Transverse colon (tissue), 3 donors: ENCODE data around the gene EVI5.

Experiments used
- EP300 ChIP-seq: sonication (generic); formaldehyde crosslinking; IDR thresholded peaks from one replicate; pipeline ENCODE4 v1.6.1; 2017; ENCODE audit warnings: antibody characterized with exemption, low read depth
- TF ChIP-seq, protein P1 (sequence below), 5 experiments: fragments of 200-600 bp in 3 of 5; fragments of 450-650 bp in 2 of 5; sonication (generic) in 3 of 5; IDR thresholded peaks; 1 replicate in 2 of 5; 2 replicates in 3 of 5; pipeline ENCODE4 v1.5.1; 2016 to 2017; ENCODE audit warnings: antibody characterized with exemption in 5 of 5, inconsistent platforms in 3 of 5, mild to moderate bottlenecking in 2 of 5, moderate library complexity in 1 of 5

DNA sequence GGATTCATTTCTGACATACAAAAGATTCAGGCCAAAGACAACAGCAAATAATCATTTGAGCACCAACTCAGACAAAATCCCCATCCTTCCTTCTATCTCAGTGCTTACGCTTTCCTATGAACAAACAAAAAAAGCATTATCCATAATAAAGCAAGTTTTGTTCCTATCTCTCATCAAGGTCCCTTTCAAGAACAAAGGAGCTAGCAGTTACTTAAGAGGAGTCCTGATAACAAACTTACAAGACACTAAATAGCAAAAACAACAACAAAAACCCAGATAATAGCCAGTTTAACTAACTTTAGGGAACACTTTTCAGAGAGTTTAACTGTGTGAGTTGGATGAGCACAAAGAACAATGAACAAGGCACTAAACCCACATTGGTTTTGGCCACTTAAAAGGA, 10.5 kb downstream of the EVI5 start:
- no peak for TF ChIP-seq EP300
- TF ChIP-seq, protein P1, sequence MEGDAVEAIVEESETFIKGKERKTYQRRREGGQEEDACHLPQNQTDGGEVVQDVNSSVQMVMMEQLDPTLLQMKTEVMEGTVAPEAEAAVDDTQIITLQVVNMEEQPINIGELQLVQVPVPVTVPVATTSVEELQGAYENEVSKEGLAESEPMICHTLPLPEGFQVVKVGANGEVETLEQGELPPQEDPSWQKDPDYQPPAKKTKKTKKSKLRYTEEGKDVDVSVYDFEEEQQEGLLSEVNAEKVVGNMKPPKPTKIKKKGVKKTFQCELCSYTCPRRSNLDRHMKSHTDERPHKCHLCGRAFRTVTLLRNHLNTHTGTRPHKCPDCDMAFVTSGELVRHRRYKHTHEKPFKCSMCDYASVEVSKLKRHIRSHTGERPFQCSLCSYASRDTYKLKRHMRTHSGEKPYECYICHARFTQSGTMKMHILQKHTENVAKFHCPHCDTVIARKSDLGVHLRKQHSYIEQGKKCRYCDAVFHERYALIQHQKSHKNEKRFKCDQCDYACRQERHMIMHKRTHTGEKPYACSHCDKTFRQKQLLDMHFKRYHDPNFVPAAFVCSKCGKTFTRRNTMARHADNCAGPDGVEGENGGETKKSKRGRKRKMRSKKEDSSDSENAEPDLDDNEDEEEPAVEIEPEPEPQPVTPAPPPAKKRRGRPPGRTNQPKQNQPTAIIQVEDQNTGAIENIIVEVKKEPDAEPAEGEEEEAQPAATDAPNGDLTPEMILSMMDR (IDR thresholded peaks at IDR 0.05) = no peak
